ENCODE data around the gene TRAPPC2L.
A peak's percentile ranks its signal among the peaks of the same experiment; 100 is the strongest.

The TRAPPC2L gene

DNA sequence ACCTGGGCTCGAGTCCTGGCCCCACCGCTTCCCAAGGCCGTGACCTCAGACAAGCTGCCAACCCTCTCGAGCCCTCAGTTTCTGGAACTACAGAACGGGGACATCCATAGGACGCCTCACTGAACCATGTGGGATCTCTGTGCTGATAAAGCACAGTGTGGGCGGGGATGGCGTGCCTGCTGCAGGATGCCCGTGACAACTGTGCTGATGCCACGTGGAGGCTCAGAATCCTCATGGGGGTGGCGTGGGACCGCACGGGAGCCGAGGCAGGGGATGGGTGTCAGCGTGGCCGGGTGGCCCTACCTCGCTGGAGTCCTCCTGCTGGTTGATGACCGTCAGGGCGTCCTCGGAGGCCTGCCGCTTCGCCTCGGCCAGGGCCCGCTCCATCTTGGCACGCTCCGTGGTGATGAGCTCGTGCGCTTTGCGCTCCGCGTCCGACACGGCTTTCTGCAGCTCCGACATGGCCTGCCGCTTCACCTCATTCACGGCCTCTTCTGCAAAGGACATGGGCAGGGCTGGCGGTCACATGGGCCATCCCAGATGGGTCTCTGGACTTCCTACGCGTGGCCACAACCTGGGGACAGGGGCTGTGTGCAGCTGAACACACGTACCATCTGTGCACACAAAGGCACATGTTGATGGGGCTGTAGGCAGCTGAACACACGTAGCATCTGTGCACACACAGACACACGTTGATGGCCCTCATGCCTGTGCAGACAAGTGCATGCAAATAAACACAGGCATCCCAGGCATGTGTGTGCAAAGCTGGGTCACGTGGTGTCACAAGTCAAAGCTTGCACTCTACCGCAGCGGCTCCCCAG is 22.2 kb downstream of the TRAPPC2L start:
- peak overlapping the region; percentile 86 for H3K23ac ChIP-seq (ENCODE audit: low read depth, low read length, poor library complexity)
- peak overlapping the region; percentile 6 for H3K18ac ChIP-seq (ENCODE audit: low read length)
- peaks cover 0 to 4% of the 10 kb centered on the region in 2 donors for H3K9me3 ChIP-seq (replicated peaks in 1 of 2; ENCODE audit: control insufficient read depth in 2 of 2, insufficient read depth in 1 of 2, low read depth in 1 of 2, low read length in 2 of 2)
- H3K36me3 ChIP-seq (replicated peaks in 1 of 2; ENCODE audit: control insufficient read depth in 2 of 2, insufficient read depth in 2 of 2, low read length in 2 of 2): no peaks in the 10 kb centered on the region
- no peak overlapping the region for H3K27ac ChIP-seq (replicated peaks; ENCODE audit: low read length)
- peak overlapping the region; percentile 98 for H2AK5ac ChIP-seq (ENCODE audit: low read depth, low read length)
- no peak overlapping the region for H3K4ac ChIP-seq (ENCODE audit: low read length)
- no peak overlapping the region for H4K91ac ChIP-seq (ENCODE audit: low read depth, low read length, poor library complexity)
- no CpG with 5 or more reads among the region's 45 CpGs for WGBS, 2 donors (ENCODE audit: extremely low coverage in 2 of 2, insufficient read length in 2 of 2, insufficient replicate concordance in 1 of 2)
- H4K8ac ChIP-seq (ENCODE audit: low read depth, low read length): peak overlapping the region; percentile 0
- H2BK15ac ChIP-seq (ENCODE audit: low read length): peak overlapping the region; percentile 93
- no peak overlapping the region for H2AFZ ChIP-seq (ENCODE audit: low read length)
- no peak overlapping the region for H2BK12ac ChIP-seq (ENCODE audit: low read length)
- H3K9ac ChIP-seq (ENCODE audit: low read depth, low read length, poor library complexity): peak overlapping the region; percentile 66
- H3K27me3 ChIP-seq (ENCODE audit: control insufficient read depth in 3 of 3, insufficient read depth in 3 of 3, low read depth in 1 of 3, low read length in 3 of 3): peaks cover 0 to 30% (median 13%) of the 10 kb centered on the region in 3 experiments
- H3K4me2 ChIP-seq (ENCODE audit: insufficient read depth, low read length, poor library complexity, severe bottlenecking): no peak overlapping the region
- no peak overlapping the region for H2BK5ac ChIP-seq (ENCODE audit: low read length)
- no peak for DNase-seq (ENCODE audit: low spot score)
- H3K4me3 ChIP-seq (ENCODE audit: low read length in 2 of 2): peak overlapping the region in 1 of 2 donors; percentile 12
- no peak overlapping the region for H2BK120ac ChIP-seq (ENCODE audit: low read depth, low read length)
- H3K4me1 ChIP-seq (ENCODE audit: control insufficient read depth in 2 of 2, insufficient read depth in 1 of 2, low read depth in 1 of 2, low read length in 2 of 2): peaks cover 16 to 19% of the 10 kb centered on the region in 2 donors
- H3K79me1 ChIP-seq (ENCODE audit: low read depth, low read length): peaks cover 12% of the 10 kb centered on the region
- peak overlapping the region; percentile 14 for H3K14ac ChIP-seq (ENCODE audit: low read length)

DNA sequence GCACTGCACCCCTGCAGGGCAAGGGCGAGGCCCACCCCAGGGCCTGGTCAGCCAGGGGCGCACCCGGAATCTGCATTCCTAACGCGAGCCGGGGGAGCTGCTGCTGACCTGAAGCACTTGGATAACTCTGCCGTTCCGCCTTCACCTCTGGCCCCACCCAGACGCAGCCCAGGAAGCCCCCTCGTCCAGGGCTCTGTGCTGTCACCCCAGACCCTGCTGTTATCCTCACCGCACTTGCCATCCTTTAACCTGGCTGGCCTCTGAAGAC is 22.8 kb downstream of the TRAPPC2L start:
- no peaks in the 10 kb centered on the region for H3K36me3 ChIP-seq (replicated peaks in 1 of 2; ENCODE audit: control insufficient read depth in 2 of 2, insufficient read depth in 2 of 2, low read length in 2 of 2)
- H4K8ac ChIP-seq (ENCODE audit: low read depth, low read length): peak overlapping the region; percentile 9
- peak overlapping the region; percentile 60 for H3K9ac ChIP-seq (ENCODE audit: low read depth, low read length, poor library complexity)
- H3K27me3 ChIP-seq (ENCODE audit: control insufficient read depth in 3 of 3, insufficient read depth in 3 of 3, low read depth in 1 of 3, low read length in 3 of 3): peaks cover 0 to 30% (median 13%) of the 10 kb centered on the region in 3 experiments
- H3K4me3 ChIP-seq (ENCODE audit: low read length in 2 of 2): no peak overlapping the region
- peak overlapping the region; percentile 93 for H2BK15ac ChIP-seq (ENCODE audit: low read length)
- WGBS, 2 donors (ENCODE audit: extremely low coverage in 2 of 2, insufficient read length in 2 of 2, insufficient replicate concordance in 1 of 2): no CpG with 5 or more reads among the region's 11 CpGs
- peak overlapping the region; percentile 98 for H2AK5ac ChIP-seq (ENCODE audit: low read depth, low read length)
- peaks cover 0 to 4% of the 10 kb centered on the region in 2 donors for H3K9me3 ChIP-seq (replicated peaks in 1 of 2; ENCODE audit: control insufficient read depth in 2 of 2, insufficient read depth in 1 of 2, low read depth in 1 of 2, low read length in 2 of 2)
- no peak overlapping the region for H2AFZ ChIP-seq (ENCODE audit: low read length)
- no peak overlapping the region for H3K4ac ChIP-seq (ENCODE audit: low read length)
- DNase-seq (ENCODE audit: low spot score): no peak
- no peak overlapping the region for H3K4me2 ChIP-seq (ENCODE audit: insufficient read depth, low read length, poor library complexity, severe bottlenecking)
- H4K91ac ChIP-seq (ENCODE audit: low read depth, low read length, poor library complexity): no peak overlapping the region
- H3K27ac ChIP-seq (replicated peaks; ENCODE audit: low read length): no peak overlapping the region
- peak overlapping the region; percentile 6 for H3K18ac ChIP-seq (ENCODE audit: low read length)
- peak overlapping the region; percentile 90 for H2BK12ac ChIP-seq (ENCODE audit: low read length)
- H3K23ac ChIP-seq (ENCODE audit: low read depth, low read length, poor library complexity): peak overlapping the region; percentile 83
- H2BK120ac ChIP-seq (ENCODE audit: low read depth, low read length): no peak overlapping the region
- peaks cover 12% of the 10 kb centered on the region for H3K79me1 ChIP-seq (ENCODE audit: low read depth, low read length)
- H3K14ac ChIP-seq (ENCODE audit: low read length): peak overlapping the region; percentile 17
- no peak overlapping the region for H2BK5ac ChIP-seq (ENCODE audit: low read length)
- H3K4me1 ChIP-seq (ENCODE audit: control insufficient read depth in 2 of 2, insufficient read depth in 1 of 2, low read depth in 1 of 2, low read length in 2 of 2): peaks cover 16 to 19% of the 10 kb centered on the region in 2 donors

DNA sequence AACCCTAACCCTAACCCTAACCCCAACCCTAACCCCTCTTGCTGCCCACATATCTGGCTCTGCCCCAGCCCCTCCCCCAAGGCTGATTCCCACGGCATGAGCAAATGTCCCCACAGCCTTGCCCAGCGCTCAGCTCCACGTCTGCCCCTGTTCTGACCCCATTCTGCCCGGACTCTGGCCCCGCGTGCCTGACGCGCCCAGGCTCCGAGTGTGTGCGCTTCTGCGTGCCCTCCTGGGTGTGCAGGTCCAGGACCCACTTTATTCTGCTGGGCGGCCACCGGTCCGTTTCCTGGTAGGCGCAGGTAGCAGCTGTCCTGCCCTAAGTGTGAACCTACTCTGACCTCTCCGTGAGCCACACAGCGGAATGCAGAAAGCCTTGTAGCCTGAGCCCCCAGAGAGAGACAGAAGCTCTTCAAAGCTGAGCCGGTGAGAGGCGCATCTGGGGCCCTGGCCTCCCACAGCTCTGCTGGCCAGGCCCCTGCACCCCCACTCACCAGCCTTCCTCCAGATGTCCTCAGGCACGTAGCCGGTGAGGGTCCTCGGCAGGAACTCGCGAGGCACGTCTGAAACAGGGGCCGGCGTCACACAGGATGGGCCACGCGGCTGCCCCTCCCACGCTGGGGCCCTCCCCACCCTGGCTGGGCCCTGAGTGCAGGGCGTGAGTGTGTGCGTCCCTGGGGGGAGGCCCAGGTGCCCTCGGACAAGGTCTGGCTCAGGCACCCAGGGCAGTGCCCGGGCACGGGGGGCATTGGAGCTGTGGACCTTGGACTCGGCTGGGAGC is 23.5 kb downstream of the TRAPPC2L start:
- Histone ChIP-seq H3K4me1 (ENCODE audit: control insufficient read depth in 2 of 2, insufficient read depth in 1 of 2, low read depth in 1 of 2, low read length in 2 of 2) (peaks cover 16 to 19% of the 10 kb centered on the region in 2 donors), H3K14ac (ENCODE audit: low read length) (peak overlapping the region; percentile 98), H3K23ac (ENCODE audit: low read depth, low read length, poor library complexity) (peak overlapping the region; percentile 83), H3K4me3 (ENCODE audit: low read length in 2 of 2) (no peak overlapping the region), H2BK15ac (ENCODE audit: low read length) (peak overlapping the region; percentile 93), H3K9me3 (replicated peaks in 1 of 2; ENCODE audit: control insufficient read depth in 2 of 2, insufficient read depth in 1 of 2, low read depth in 1 of 2, low read length in 2 of 2) (peaks cover 0 to 4% of the 10 kb centered on the region in 2 donors), H2BK120ac (ENCODE audit: low read depth, low read length) (no peak overlapping the region), H3K4ac (ENCODE audit: low read length) (peak overlapping the region; percentile 97), H3K36me3 (replicated peaks in 1 of 2; ENCODE audit: control insufficient read depth in 2 of 2, insufficient read depth in 2 of 2, low read length in 2 of 2) (no peaks in the 10 kb centered on the region), H2BK5ac (ENCODE audit: low read length) (peak overlapping the region; percentile 13), H3K27me3 (ENCODE audit: control insufficient read depth in 3 of 3, insufficient read depth in 3 of 3, low read depth in 1 of 3, low read length in 3 of 3) (peaks cover 0 to 30% (median 13%) of the 10 kb centered on the region in 3 experiments), H4K91ac (ENCODE audit: low read depth, low read length, poor library complexity) (peak overlapping the region; percentile 94), H4K8ac (ENCODE audit: low read depth, low read length) (peak overlapping the region; percentile 97), H3K9ac (ENCODE audit: low read depth, low read length, poor library complexity) (peak overlapping the region; percentile 72), H3K18ac (ENCODE audit: low read length) (peak overlapping the region; percentile 98), H3K79me1 (ENCODE audit: low read depth, low read length) (peaks cover 9% of the 10 kb centered on the region), H2BK12ac (ENCODE audit: low read length) (peak overlapping the region; percentile 84), H2AK5ac (ENCODE audit: low read depth, low read length) (peak overlapping the region; percentile 98), H2AFZ (ENCODE audit: low read length) (peak overlapping the region; percentile 29), H3K27ac (replicated peaks; ENCODE audit: low read length) (no peak overlapping the region), H3K4me2 (ENCODE audit: insufficient read depth, low read length, poor library complexity, severe bottlenecking) (peak overlapping the region; percentile 25)
- no peak for DNase-seq (ENCODE audit: low spot score)
- WGBS, 2 donors (ENCODE audit: extremely low coverage in 2 of 2, insufficient read length in 2 of 2, insufficient replicate concordance in 1 of 2): no CpG with 5 or more reads among the region's 36 CpGs

Measured in neuronal stem cell (in vitro differentiated cells).